ENCODE measurements around the gene PRPF19. TPM values are rescaled to one million over a fixed set of nuclear protein-coding genes. Genes with fewer than 3 reads are reported as not detected.
A peak's percentile ranks its signal among the peaks of the same experiment; 100 is the strongest.

PRPF19 gene
- total and polyA plus RNA-seq, 9 of the 15 experiments (the other 6 are each of a cell fraction or from before 2014, with no cell fraction given), result 9.4 to 212 (median 73.2) TPM

DNA sequence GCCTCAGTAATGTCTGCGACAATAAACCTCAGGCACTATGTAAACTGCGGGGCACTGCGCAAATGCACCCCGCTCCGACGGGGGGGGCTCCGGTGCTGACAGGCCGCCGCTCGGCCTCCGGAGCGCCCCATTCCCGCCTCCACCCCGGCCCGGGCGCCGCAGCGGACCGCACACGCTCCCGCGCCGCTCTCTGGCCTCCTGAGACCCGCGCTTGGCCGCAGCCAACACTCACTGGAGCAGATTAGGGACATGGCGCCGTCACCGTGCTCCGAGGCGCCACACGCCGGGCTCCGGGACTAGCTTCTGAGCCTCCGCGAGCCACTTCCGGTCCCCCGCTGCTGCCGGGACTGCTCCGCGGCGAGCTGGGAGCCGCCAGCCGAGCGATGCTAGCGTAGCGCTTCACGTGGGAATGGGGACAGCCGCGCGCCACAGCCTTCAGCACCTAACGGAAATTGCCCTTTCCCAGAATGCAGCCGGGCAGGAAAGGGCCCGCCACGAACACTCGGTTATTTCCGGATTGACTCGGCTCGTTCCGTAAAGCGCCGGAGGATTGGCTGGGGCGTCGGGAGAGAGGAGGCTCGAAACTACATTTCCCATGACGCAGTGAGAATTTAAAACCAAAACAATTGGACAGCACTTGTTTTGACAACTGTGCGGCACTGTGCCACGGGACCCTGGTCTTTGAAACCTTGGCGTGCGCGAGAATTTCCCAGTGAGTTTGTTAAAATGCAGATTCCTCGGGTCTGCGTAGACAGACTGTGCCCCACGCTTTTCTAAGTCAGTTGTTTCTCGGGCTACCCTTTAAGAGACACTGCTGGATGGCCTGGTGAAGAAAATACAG, at the start of gene PRPF19 (continued):
- TF ChIP-seq TRIM25 (IDR thresholded peaks at IDR 0.05; ENCODE audit: borderline replicate concordance) (no peak), HMG20A (CRISPR knock-in tag; conservative IDR thresholded peaks at IDR 0.05) (no peak), MLLT1 (IDR thresholded peaks at IDR 0.05) (no peak), PRPF4 (IDR thresholded peaks at IDR 0.05; ENCODE audit: insufficient read depth, low read depth, low read length, poor library complexity, severe bottlenecking) (no peak), SUPT5H (IDR thresholded peaks at IDR 0.05) (peak; percentile 94), TRIM24 (IDR thresholded peaks at IDR 0.05) (no peak), ZNF766 (CRISPR knock-in tag; conservative IDR thresholded peaks at IDR 0.05) (no peak; the same call in 1 of the 2 replicates), CCNT2 (IDR thresholded peaks at IDR 0.05; ENCODE audit: borderline replicate concordance, extremely low read depth, insufficient read length, low read depth, low read length) (no peak), ZBED1 (IDR thresholded peaks at IDR 0.05) (no peak), NFATC3 (IDR thresholded peaks at IDR 0.05) (no peak), YBX1 (IDR thresholded peaks at IDR 0.05) (no peak), ARID2 (IDR thresholded peaks at IDR 0.05) (no peak; the same call in 1 of the 2 replicates), MCM3 (IDR thresholded peaks at IDR 0.05) (no peak), KLF16 (IDR thresholded peaks at IDR 0.05) (no peak), ZZZ3 (IDR thresholded peaks at IDR 0.05) (no peak), CAMTA2 (CRISPR knock-in tag; conservative IDR thresholded peaks at IDR 0.05) (no peak), ZNF232 (CRISPR knock-in tag; IDR thresholded peaks at IDR 0.05) (0 out of 2 replicates have a peak, but pooled peaks have one; percentile 52), DIDO1 (tag; IDR thresholded peaks at IDR 0.05; ENCODE audit: low read depth) (no peak), MBD2 (IDR thresholded peaks at IDR 0.05; ENCODE audit: borderline replicate concordance, low read depth) (peak; percentile 65), TARDBP (IDR thresholded peaks at IDR 0.05) (no peak), ZNF134 (CRISPR knock-in tag; conservative IDR thresholded peaks at IDR 0.05) (no peak), RBM15 (IDR thresholded peaks at IDR 0.05; ENCODE audit: insufficient read depth, low read length) (no peak)
- TF ChIP-seq, protein P1, sequence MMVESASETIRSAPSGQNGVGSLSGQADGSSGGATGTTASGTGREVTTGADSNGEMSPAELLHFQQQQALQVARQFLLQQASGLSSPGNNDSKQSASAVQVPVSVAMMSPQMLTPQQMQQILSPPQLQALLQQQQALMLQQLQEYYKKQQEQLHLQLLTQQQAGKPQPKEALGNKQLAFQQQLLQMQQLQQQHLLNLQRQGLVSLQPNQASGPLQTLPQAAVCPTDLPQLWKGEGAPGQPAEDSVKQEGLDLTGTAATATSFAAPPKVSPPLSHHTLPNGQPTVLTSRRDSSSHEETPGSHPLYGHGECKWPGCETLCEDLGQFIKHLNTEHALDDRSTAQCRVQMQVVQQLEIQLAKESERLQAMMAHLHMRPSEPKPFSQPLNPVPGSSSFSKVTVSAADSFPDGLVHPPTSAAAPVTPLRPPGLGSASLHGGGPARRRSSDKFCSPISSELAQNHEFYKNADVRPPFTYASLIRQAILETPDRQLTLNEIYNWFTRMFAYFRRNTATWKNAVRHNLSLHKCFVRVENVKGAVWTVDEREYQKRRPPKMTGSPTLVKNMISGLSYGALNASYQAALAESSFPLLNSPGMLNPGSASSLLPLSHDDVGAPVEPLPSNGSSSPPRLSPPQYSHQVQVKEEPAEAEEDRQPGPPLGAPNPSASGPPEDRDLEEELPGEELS (CRISPR knock-in tag; IDR thresholded peaks at IDR 0.05; ENCODE audit: borderline replicate concordance), result peak; percentile 94; the same call in 1 of the 2 replicates
- TF ChIP-seq, protein P2, sequence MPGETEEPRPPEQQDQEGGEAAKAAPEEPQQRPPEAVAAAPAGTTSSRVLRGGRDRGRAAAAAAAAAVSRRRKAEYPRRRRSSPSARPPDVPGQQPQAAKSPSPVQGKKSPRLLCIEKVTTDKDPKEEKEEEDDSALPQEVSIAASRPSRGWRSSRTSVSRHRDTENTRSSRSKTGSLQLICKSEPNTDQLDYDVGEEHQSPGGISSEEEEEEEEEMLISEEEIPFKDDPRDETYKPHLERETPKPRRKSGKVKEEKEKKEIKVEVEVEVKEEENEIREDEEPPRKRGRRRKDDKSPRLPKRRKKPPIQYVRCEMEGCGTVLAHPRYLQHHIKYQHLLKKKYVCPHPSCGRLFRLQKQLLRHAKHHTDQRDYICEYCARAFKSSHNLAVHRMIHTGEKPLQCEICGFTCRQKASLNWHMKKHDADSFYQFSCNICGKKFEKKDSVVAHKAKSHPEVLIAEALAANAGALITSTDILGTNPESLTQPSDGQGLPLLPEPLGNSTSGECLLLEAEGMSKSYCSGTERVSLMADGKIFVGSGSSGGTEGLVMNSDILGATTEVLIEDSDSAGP (CRISPR knock-in tag; IDR thresholded peaks at IDR 0.05), result no peak; the same call in 1 of the 2 replicates
